Suprapubic skin (tissue), 4 donors: ENCODE results near the gene ZNF148.

Source experiments
- POLR2A ChIP-seq, 2 donors: fragments of 450-650 bp; IDR thresholded peaks; one replicate each; pipeline ENCODE4 v1.6.1; 2017; ENCODE audit warnings: antibody characterized with exemption in 2 of 2, mild to moderate bottlenecking in 2 of 2, moderate library complexity in 2 of 2
- POLR2AphosphoS5 ChIP-seq, 3 donors: sonication (generic); formaldehyde crosslinking; IDR thresholded peaks; one replicate each; pipeline ENCODE4 v1.6.1; 2017; ENCODE audit warnings: antibody characterized with exemption in 3 of 3

GRCh38 chr3:125250973-125251372 lies 124.2 kb downstream of the ZNF148 start:
- TF ChIP-seq POLR2AphosphoS5 (IDR thresholded peaks at IDR 0.05) (no peak), POLR2A (IDR thresholded peaks at IDR 0.05) (no peak)
